NT2/D1 (cell line): ENCODE data around the gene FAM81A.

ENCODE experiments used
- DNase-seq: peaks from one replicate; pipeline ENCODE4 v3.0.0-alpha.2; 2011; ENCODE audit warnings: low read depth, low spot score
- H3K27me3 ChIP-seq: 2 replicates; pipeline ENCODE4 v1.6.0; 2011; ENCODE audit warnings: mild to moderate bottlenecking; ENCODE audit not compliant: insufficient read length, insufficient read depth
- H3K36me3 ChIP-seq: 2 replicates; pipeline ENCODE4 v1.6.1; 2011; ENCODE audit warnings: mild to moderate bottlenecking, low read length, mixed read lengths; ENCODE audit not compliant: insufficient read depth, insufficient read length
- H3K4me1 ChIP-seq: 2 replicates; pipeline ENCODE4 v1.5.1; 2011; ENCODE audit not compliant: insufficient read depth, insufficient read length
- H3K4me3 ChIP-seq: 2 replicates; pipeline ENCODE4 v1.5.1; 2011; ENCODE audit warnings: low read depth; ENCODE audit not compliant: insufficient read length
- H3K9ac ChIP-seq: 2 replicates; pipeline ENCODE4 v1.6.0; 2011; ENCODE audit warnings: low read depth; ENCODE audit not compliant: insufficient read length
- H3K9me3 ChIP-seq: 2 replicates; pipeline ENCODE4 v1.5.1; 2011; ENCODE audit warnings: mild to moderate bottlenecking, low read length; ENCODE audit not compliant: insufficient read depth
- SUZ12 ChIP-seq: IDR thresholded peaks from 2 replicates; pipeline ENCODE4 v1.6.1; 2011; ENCODE audit not compliant: insufficient read length, insufficient read depth; ENCODE audit errors: extremely low read depth
- YY1 ChIP-seq: IDR thresholded peaks from 2 replicates; pipeline ENCODE4 v1.6.1; 2011; ENCODE audit not compliant: insufficient read length, insufficient read depth
- ZNF274 ChIP-seq: IDR thresholded peaks from 2 replicates; pipeline ENCODE4 v1.6.1; 2011; ENCODE audit warnings: mild to moderate bottlenecking, low read depth, low read length

The FAM81A gene

DNA sequence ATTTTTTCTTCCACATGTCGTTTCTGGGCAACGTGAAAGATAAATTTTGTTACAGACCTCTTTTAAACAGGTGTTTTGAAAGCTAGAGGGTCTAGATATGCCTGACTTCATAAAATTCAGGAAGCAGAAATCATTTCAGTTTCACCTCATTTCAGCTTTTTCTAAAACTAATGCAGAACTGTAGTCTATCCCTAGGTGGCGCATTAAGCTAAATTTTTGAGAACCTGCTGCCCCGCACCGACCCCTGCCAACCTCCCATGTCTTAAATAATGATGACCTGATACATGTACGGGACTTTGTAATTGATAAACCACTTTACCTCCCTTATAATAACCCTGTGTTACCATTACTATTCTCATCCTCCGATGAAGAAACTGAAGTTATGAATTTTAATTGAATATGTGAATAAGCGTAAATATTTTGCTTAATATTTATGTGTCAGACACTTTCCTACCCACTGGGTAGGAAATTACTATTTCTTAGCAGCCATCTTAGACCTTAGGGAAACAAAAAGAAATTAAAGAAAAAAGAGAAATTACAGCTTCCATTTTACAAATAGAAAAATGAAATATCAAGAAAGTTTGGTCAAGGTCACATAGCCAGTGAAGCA is 94.9 kb downstream of the FAM81A start:
- TF ChIP-seq SUZ12 = no peak
- TF ChIP-seq ZNF274 = no peak
- TF ChIP-seq YY1 = no peak
- Histone ChIP-seq H3K4me1 (no peaks in the 10 kb centered on the region), H3K4me3 (no peak overlapping the region), H3K27me3 (no peaks in the 10 kb centered on the region), H3K9ac (no peak overlapping the region), H3K36me3 (no peaks in the 10 kb centered on the region), H3K9me3 (no peaks in the 10 kb centered on the region)
- DNase-seq = peak; percentile 52

DNA sequence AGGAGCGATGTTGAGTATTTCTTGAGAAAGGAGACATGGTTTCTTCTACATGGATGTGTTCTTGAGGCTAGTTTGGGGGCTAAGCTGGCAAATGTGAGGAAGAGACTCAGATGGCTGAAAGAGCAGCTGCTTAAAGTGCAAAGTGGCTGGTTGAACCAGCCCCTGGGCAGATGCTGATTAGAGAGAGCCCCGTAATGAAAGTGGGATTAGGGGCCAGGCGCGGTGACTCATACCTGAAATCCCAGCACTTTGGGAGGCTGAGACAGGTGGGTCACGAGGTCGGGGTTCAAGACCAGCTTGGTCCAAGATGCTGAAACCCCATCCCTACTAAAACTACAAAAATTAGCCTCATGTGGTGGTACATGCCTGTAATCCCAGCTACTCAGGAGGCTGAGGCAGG is 98.6 kb downstream of the FAM81A start:
- Histone ChIP-seq H3K9me3 (no peaks in the 10 kb centered on the region), H3K4me3 (no peak overlapping the region), H3K36me3 (no peaks in the 10 kb centered on the region), H3K9ac (no peak overlapping the region), H3K4me1 (no peaks in the 10 kb centered on the region), H3K27me3 (peaks cover 6% of the 10 kb centered on the region)
- no peak for DNase-seq
- TF ChIP-seq YY1 = no peak
- TF ChIP-seq ZNF274 = no peak
- TF ChIP-seq SUZ12 = no peak

GRCh38 chr15:59537403-59537802 is 99.4 kb downstream of the FAM81A start:
- no peaks in the 10 kb centered on the region for H3K36me3 ChIP-seq
- DNase-seq = no peak
- no peak overlapping the region for H3K4me3 ChIP-seq
- H3K4me1 ChIP-seq = no peaks in the 10 kb centered on the region
- H3K9ac ChIP-seq = no peak overlapping the region
- peaks cover 7% of the 10 kb centered on the region for H3K27me3 ChIP-seq
- H3K9me3 ChIP-seq = no peaks in the 10 kb centered on the region
- TF ChIP-seq ZNF274 (no peak), YY1 (no peak), SUZ12 (no peak)

- no peaks in the 10 kb centered on the region for H3K36me3 ChIP-seq
- no peak for TF ChIP-seq YY1
- TF ChIP-seq SUZ12 = no peak
- no peak for TF ChIP-seq ZNF274
- no peaks in the 10 kb centered on the region for H3K9me3 ChIP-seq
- no peak overlapping the region for H3K4me3 ChIP-seq
- H3K4me1 ChIP-seq = no peaks in the 10 kb centered on the region
- H3K9ac ChIP-seq = no peak overlapping the region
- H3K27me3 ChIP-seq = peaks cover 18% of the 10 kb centered on the region
- DNase-seq = no peak
Measured at GRCh38 chr15:59538494-59538893, 100.5 kb downstream of the FAM81A start.

DNA sequence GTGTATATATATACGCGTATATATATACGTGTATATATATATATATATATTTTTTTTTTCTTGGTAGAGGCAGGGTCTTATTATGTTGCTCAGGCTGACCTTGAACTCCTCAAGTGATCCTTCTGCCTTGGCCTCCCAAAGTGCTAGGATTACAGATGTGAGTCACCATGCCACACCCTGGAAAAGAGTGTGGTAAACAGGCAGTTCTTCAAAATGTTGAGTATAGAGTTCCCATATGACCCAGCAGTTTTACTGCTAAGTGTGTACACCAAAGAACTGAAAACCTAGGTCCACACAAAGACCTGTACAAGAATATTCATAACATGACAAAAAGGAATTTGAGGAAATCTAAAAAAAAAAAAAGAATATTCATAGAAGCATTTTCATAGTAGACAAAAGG is 101.8 kb downstream of the FAM81A start:
- no peaks in the 10 kb centered on the region for H3K9me3 ChIP-seq
- H3K36me3 ChIP-seq = no peaks in the 10 kb centered on the region
- no peak overlapping the region for H3K4me3 ChIP-seq
- peaks cover 28% of the 10 kb centered on the region for H3K27me3 ChIP-seq
- no peak overlapping the region for H3K9ac ChIP-seq
- no peak for DNase-seq
- TF ChIP-seq SUZ12 (no peak), YY1 (no peak)
- no peaks in the 10 kb centered on the region for H3K4me1 ChIP-seq

GRCh38 chr15:59540654-59541053 is 102.7 kb downstream of the FAM81A start:
- no peak overlapping the region for H3K4me3 ChIP-seq
- H3K27me3 ChIP-seq = peaks cover 34% of the 10 kb centered on the region
- no peaks in the 10 kb centered on the region for H3K36me3 ChIP-seq
- no peak overlapping the region for H3K9ac ChIP-seq
- DNase-seq = no peak
- H3K9me3 ChIP-seq = no peaks in the 10 kb centered on the region; the same call in 1 of the 2 replicates
- TF ChIP-seq YY1 (no peak), SUZ12 (no peak), ZNF274 (no peak)
- no peaks in the 10 kb centered on the region for H3K4me1 ChIP-seq

DNA sequence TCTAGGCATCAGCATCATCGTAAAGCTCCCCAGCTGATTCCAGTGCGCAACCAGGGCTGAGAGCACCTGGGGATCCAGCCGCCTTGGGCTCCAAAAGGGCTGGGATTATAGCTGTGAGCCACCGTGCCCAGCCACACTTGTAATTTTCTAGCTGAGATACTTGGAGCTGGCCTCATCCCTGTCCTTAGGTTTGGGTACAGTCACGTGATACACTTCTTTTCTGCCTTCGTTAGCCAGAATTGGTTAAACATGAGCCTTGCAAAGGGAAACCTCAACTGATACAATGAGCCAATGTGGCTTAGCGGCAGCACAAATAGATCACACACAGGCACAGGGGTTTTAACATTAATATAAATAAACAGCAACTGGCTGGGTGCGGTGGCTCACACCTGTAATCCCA is 103.8 kb downstream of the FAM81A start:
- Histone ChIP-seq H3K9me3 (peaks cover 7% of the 10 kb centered on the region; the same call in 1 of the 2 replicates), H3K4me1 (no peaks in the 10 kb centered on the region), H3K9ac (no peak overlapping the region), H3K36me3 (no peaks in the 10 kb centered on the region), H3K27me3 (peaks cover 45% of the 10 kb centered on the region), H3K4me3 (no peak overlapping the region)
- no peak for TF ChIP-seq ZNF274
- no peak for DNase-seq
